ENCODE data around the gene TBC1D8.

The TBC1D8 gene

GRCh38 chr2:101108357-101108756, 42.8 kb downstream of the TBC1D8 start:
- H3K4me3 ChIP-seq (ENCODE audit: control insufficient read depth, low read depth, low read length): no peak overlapping the region
- no peak for TF ChIP-seq CTCF (conservative IDR thresholded peaks at IDR 0.05; ENCODE audit: control insufficient read depth, insufficient read depth, low read depth, low read length)
- DNase-seq (ENCODE audit: low read depth): no peak

DNA sequence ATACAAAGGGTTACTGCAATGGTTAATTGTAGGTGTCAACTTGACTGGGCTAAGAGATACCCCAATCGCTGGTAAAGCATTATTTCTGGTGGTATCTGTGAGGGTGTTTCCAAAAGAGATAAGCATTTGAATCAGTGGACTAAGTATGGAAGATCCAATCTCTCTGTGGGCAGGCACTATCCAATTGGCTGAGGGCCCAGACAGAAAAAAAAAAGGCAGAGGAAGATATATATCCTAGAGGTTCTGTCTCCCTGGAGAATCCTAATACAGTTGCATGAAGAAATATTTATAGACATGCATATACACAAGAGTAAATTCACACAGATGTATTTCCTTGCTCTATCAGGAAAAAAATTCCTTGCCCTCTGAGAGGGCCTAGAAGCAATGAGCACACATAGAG, 43.9 kb downstream of the TBC1D8 start:
- no peak for TF ChIP-seq CTCF (conservative IDR thresholded peaks at IDR 0.05; ENCODE audit: control insufficient read depth, insufficient read depth, low read depth, low read length)
- no peak for DNase-seq (ENCODE audit: low read depth)
- H3K4me3 ChIP-seq (ENCODE audit: control insufficient read depth, low read depth, low read length): no peak overlapping the region

- H3K4me3 ChIP-seq (ENCODE audit: control insufficient read depth, low read depth, low read length): no peak overlapping the region
- no peak for DNase-seq (ENCODE audit: low read depth)
- TF ChIP-seq CTCF (conservative IDR thresholded peaks at IDR 0.05; ENCODE audit: control insufficient read depth, insufficient read depth, low read depth, low read length): no peak
Observed at GRCh38 chr2:101106453-101107181, 44.6 kb downstream of the TBC1D8 start.

DNA sequence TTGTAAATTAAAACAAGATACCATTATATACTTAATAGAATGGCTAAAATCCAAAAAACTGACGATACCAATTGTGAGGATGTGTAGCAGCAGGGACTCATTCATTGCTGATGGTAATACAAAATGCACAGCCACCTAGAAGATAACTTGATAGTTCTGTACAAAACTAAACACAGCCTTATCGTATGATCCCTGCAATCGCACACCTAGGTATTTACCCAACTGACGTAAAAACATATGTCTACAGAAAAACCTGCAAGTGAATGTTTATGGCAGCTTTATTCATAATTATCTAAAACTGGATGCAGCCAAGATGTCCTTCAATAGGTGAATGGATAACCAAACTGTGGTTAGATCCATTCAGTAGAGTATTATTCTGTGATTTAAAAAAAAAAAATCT, 45.5 kb downstream of the TBC1D8 start:
- no peak overlapping the region for H3K4me3 ChIP-seq (ENCODE audit: control insufficient read depth, low read depth, low read length)
- DNase-seq (ENCODE audit: low read depth): no peak
- no peak for TF ChIP-seq CTCF (conservative IDR thresholded peaks at IDR 0.05; ENCODE audit: control insufficient read depth, insufficient read depth, low read depth, low read length)

- no peak for TF ChIP-seq CTCF (conservative IDR thresholded peaks at IDR 0.05; ENCODE audit: control insufficient read depth, insufficient read depth, low read depth, low read length)
- H3K4me3 ChIP-seq (ENCODE audit: control insufficient read depth, low read depth, low read length): no peak overlapping the region
- no peak for DNase-seq (ENCODE audit: low read depth)
Observed at GRCh38 chr2:101097638-101098037, 53.5 kb downstream of the TBC1D8 start.

DNA sequence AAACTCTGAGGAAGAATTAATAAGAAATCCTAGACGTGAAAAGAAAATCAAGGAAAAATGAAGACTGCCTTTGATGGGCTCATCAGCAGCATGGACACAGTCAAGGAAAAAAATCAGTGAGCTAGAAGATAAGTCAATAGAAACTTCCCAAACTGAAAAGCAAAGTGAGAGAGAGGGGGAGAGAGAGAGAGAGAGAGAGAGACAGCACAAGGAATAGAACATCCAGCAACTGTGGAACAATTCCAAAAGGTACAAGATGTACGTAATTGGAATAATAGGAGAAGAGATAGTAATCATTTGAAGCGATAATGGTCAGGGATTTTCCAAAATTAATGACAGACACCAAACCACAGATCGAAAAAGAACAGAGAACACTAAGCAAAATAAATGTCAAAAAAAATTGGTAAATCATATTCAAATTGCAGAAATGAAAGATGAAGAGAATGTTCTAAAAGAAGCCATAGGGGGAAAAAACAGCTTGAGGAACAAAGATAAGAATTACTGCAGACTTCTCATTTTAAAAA, 54.5 kb downstream of the TBC1D8 start:
- no peak for DNase-seq (ENCODE audit: low read depth)
- no peak for TF ChIP-seq CTCF (conservative IDR thresholded peaks at IDR 0.05; ENCODE audit: control insufficient read depth, insufficient read depth, low read depth, low read length)
- H3K4me3 ChIP-seq (ENCODE audit: control insufficient read depth, low read depth, low read length): no peak overlapping the region
